Endodermal cell (in vitro differentiated cells): Measurements from ENCODE around the gene GLT8D2. TPM values are rescaled to one million over a fixed set of nuclear protein-coding genes. Genes with fewer than 3 reads are reported as not detected.

Experiments used
- DNase-seq: peaks from one replicate; pipeline ENCODE4 v3.0.0-alpha.2; 2017
- H3K27ac ChIP-seq: 2 replicates; pipeline ENCODE4 v1.5.1; 2013; ENCODE audit warnings: mild to moderate bottlenecking, low read depth, low read length, moderate library complexity
- H3K27me3 ChIP-seq: 2 replicates; pipeline ENCODE4 v1.6.1; 2013; ENCODE audit warnings: mild to moderate bottlenecking, low read length, moderate library complexity; ENCODE audit not compliant: insufficient read depth, control insufficient read depth, poor library complexity, severe bottlenecking
- H3K36me3 ChIP-seq: 2 replicates; pipeline ENCODE4 v1.7.0; 2013; ENCODE audit warnings: mild to moderate bottlenecking, low read length, moderate library complexity; ENCODE audit not compliant: control insufficient read depth, insufficient read depth
- H3K4me1 ChIP-seq: one replicate; pipeline ENCODE4 v1.7.0; 2013; ENCODE audit warnings: low read length; ENCODE audit not compliant: control insufficient read depth, insufficient read depth
- H3K4me3 ChIP-seq: 2 replicates; pipeline ENCODE4 v1.5.1; 2013; ENCODE audit warnings: mild to moderate bottlenecking, low read length, moderate library complexity
- H3K9ac ChIP-seq: 2 replicates; pipeline ENCODE4 v1.6.1; 2013; ENCODE audit warnings: mild to moderate bottlenecking, low read length, moderate library complexity; ENCODE audit not compliant: poor library complexity, severe bottlenecking; ENCODE audit errors: extremely low read depth
- H3K9me3 ChIP-seq: 2 replicates; pipeline ENCODE4 v1.6.1; 2013; ENCODE audit warnings: mild to moderate bottlenecking, low read length, moderate library complexity; ENCODE audit not compliant: control insufficient read depth
- H3K27ac Mint-ChIP-seq: 2 replicates; pipeline ENCODE4 v1.8.0; 2020; ENCODE audit warnings: mixed read lengths
- H3K27me3 Mint-ChIP-seq: 2 replicates; pipeline ENCODE4 v1.8.0; 2021; ENCODE audit warnings: mild to moderate bottlenecking, mixed read lengths; ENCODE audit not compliant: insufficient read depth
- H3K36me3 Mint-ChIP-seq: 2 replicates; pipeline ENCODE4 v1.8.0; 2020; ENCODE audit warnings: low read depth, mixed read lengths
- H3K4me1 Mint-ChIP-seq: 2 replicates; pipeline ENCODE4 v1.8.0; 2020; ENCODE audit warnings: mixed read lengths
- H3K4me3 Mint-ChIP-seq: 2 replicates; pipeline ENCODE4 v1.8.0; 2020; ENCODE audit warnings: mild to moderate bottlenecking, moderate library complexity, mixed read lengths
- H3K9me3 Mint-ChIP-seq: 2 replicates; pipeline ENCODE4 v1.8.0; 2020; ENCODE audit warnings: mild to moderate bottlenecking, mixed read lengths
- WGBS, 2 experiments: methylation state at CpG; one replicate each; pipeline versions ENCODE4 v1.1.5 to v1.1.7; 2013; ENCODE audit warnings: missing lambda C conversion rate in 2 of 2, mixed read lengths in 1 of 2; ENCODE audit not compliant: insufficient coverage in 1 of 2, insufficient read length in 1 of 2; 5-methylcytosine and 5-hydroxymethylcytosine counted together
- total RNA-seq, 2 donors: library from RNA; stranded (reverse); fragmentation: NEBNext Ultra II Directional in 1 of 2; extraction: Animal tissue kit (Norgen Biotek cat#: 25700) in 1 of 2; gene quantifications; 2 replicates in 1 of 2; 3 replicates in 1 of 2; pipeline ENCODE4 v1.2.1, GENCODE V29; 2021
- TF ChIP-seq, protein P1 (sequence below): fragments of 200-600 bp; sonication (generic); conservative IDR thresholded peaks from 2 replicates; pipeline ENCODE4 v1.5.0; 2021; ENCODE audit warnings: antibody characterized with exemption, mild to moderate bottlenecking

GLT8D2 gene
- total RNA-seq, 2 donors from 2014 or later, result 0.69 to 1.3 TPM

DNA sequence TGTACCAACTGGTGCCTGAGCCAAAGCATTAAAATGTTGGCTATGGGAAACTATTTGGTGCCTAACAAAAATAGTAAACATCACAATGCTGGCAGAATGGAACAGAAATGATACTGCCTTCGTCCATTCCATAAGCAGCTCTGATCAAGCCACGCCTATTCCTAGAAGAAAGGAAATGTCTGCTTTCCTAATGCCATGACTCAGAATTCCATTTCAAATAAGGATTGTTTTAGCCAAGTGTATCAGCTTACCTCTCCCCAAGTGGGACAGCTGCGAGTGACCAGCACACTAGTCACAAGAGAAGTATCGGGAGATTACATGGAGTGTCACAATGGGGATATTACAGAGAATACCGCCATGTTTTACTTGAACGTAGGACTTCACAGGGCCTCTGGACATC is 38.7 kb downstream of the GLT8D2 start:
- no peaks in the 10 kb centered on the region for H3K4me1 ChIP-seq
- no peak for DNase-seq
- Mint-ChIP-seq H3K4me1 (no peaks in the 10 kb centered on the region), H3K27ac (no peak overlapping the region), H3K27me3 (peaks cover 3% of the 10 kb centered on the region), H3K4me3 (no peak overlapping the region), H3K36me3 (no peaks in the 10 kb centered on the region), H3K9me3 (peaks cover 9% of the 10 kb centered on the region)
- no peak overlapping the region for H3K4me3 ChIP-seq
- TF ChIP-seq, protein P1, sequence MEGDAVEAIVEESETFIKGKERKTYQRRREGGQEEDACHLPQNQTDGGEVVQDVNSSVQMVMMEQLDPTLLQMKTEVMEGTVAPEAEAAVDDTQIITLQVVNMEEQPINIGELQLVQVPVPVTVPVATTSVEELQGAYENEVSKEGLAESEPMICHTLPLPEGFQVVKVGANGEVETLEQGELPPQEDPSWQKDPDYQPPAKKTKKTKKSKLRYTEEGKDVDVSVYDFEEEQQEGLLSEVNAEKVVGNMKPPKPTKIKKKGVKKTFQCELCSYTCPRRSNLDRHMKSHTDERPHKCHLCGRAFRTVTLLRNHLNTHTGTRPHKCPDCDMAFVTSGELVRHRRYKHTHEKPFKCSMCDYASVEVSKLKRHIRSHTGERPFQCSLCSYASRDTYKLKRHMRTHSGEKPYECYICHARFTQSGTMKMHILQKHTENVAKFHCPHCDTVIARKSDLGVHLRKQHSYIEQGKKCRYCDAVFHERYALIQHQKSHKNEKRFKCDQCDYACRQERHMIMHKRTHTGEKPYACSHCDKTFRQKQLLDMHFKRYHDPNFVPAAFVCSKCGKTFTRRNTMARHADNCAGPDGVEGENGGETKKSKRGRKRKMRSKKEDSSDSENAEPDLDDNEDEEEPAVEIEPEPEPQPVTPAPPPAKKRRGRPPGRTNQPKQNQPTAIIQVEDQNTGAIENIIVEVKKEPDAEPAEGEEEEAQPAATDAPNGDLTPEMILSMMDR, result no peak
- no peaks in the 10 kb centered on the region for H3K36me3 ChIP-seq
- WGBS, 2 experiments, result 76 to 80% methylated on average over 5 to 6 of the region's 6 CpGs
- H3K9me3 ChIP-seq, result no peaks in the 10 kb centered on the region
- H3K27me3 ChIP-seq, result no peaks in the 10 kb centered on the region
- no peak overlapping the region for H3K9ac ChIP-seq
- no peak overlapping the region for H3K27ac ChIP-seq

DNA sequence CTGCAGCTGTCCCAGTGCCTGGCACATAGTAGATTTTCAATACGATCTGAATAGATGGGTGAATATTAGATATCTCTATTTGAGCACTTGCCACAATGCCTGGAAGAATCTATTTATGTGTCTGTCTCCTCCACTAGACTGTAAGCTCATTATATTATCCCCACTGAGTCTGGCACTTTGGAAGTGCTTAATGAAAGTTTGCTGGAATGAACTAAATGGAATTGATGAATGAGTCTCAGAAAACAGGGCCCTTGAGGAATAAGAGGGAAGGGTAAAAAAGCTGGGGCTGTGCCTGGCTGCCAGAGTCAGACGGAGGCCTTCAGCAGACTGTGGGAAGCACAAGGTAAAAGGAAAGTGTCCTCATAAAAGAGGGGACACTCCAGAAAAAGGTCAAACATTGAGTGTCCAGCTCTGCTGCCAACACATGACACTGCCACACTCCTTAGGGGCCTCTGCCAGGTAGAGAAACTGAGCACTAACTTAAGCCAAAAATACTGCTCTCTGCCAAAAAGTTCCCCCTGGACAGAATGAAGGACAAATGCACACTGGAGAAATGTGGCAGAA is 39.3 kb downstream of the GLT8D2 start:
- Histone ChIP-seq H3K27me3 (no peaks in the 10 kb centered on the region), H3K9ac (no peak overlapping the region), H3K27ac (no peak overlapping the region), H3K9me3 (no peaks in the 10 kb centered on the region), H3K4me3 (no peak overlapping the region), H3K36me3 (no peaks in the 10 kb centered on the region), H3K4me1 (no peaks in the 10 kb centered on the region)
- H3K4me1 Mint-ChIP-seq, result no peaks in the 10 kb centered on the region
- peaks cover 3% of the 10 kb centered on the region for H3K27me3 Mint-ChIP-seq
- peaks cover 9% of the 10 kb centered on the region for H3K9me3 Mint-ChIP-seq
- no peak overlapping the region for H3K4me3 Mint-ChIP-seq
- H3K36me3 Mint-ChIP-seq, result no peaks in the 10 kb centered on the region
- DNase-seq, result no peak
- no peak overlapping the region for H3K27ac Mint-ChIP-seq
- WGBS, 2 experiments, result 88 to 94% methylated on average over 2 of the region's 2 CpGs
- TF ChIP-seq, protein P1, result no peak

DNA sequence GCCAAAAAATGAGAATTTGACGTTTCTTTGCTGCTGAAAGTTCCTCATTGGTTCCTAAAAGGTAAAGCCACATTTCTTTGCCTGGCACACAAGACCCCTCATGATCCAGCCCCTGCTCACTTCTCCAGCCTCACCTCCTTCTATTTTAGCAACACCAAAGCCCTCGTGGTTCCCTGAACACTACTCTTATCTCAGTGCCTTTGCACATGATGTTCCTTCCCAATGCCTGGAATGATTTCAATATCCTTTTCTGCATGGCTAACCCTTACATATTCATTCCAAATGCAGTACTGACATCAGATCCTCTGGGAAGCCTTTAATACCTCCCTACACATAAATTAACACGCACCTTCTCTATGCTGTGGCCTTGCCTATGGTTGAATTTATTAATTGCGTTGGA is 39.9 kb downstream of the GLT8D2 start:
- TF ChIP-seq, protein P1, result no peak

More for the DNA sequence above, 39.9 kb downstream of the GLT8D2 start:
- Histone ChIP-seq H3K27ac (no peak overlapping the region), H3K4me1 (no peaks in the 10 kb centered on the region), H3K9me3 (no peaks in the 10 kb centered on the region), H3K36me3 (no peaks in the 10 kb centered on the region), H3K9ac (no peak overlapping the region), H3K4me3 (no peak overlapping the region), H3K27me3 (no peaks in the 10 kb centered on the region)
- 90 to 94% methylated on average over 2 to 4 of the region's 4 CpGs for WGBS, 2 experiments
- no peaks in the 10 kb centered on the region for H3K4me1 Mint-ChIP-seq
- DNase-seq, result no peak
- H3K9me3 Mint-ChIP-seq, result peaks cover 9% of the 10 kb centered on the region
- H3K27ac Mint-ChIP-seq, result no peak overlapping the region
- H3K4me3 Mint-ChIP-seq, result no peak overlapping the region
- peaks cover 6% of the 10 kb centered on the region for H3K27me3 Mint-ChIP-seq
- H3K36me3 Mint-ChIP-seq, result no peaks in the 10 kb centered on the region
